GM12891 (cell line): ENCODE data around the gene FAM174B.

Source experiments
- DNase-seq: peaks from one replicate; pipeline ENCODE4 v3.0.0; 2011; ENCODE audit warnings: low spot score; ENCODE audit not compliant: insufficient read length
- FAIRE-seq: peaks from 2 replicates; lab custom pipeline; 2011; peaks lifted over from hg19 to GRCh38; lab: Jason Lieb, UNC
- PAX5 ChIP-seq: IDR thresholded peaks from 2 replicates; pipeline ENCODE4 v1.6.1; 2011; ENCODE audit warnings: low read length, moderate library complexity, mild to moderate bottlenecking; ENCODE audit not compliant: insufficient read depth, severe bottlenecking
- POLR2A ChIP-seq: IDR thresholded peaks from 2 replicates; pipeline ENCODE4 v1.6.1; 2011; ENCODE audit warnings: low read depth, low read length, control low read depth
- POLR2AphosphoS5 ChIP-seq: IDR thresholded peaks from 2 replicates; pipeline ENCODE4 v1.6.1; 2011; ENCODE audit warnings: low read depth, low read length, control low read depth
- POU2F2 ChIP-seq: IDR thresholded peaks from 2 replicates; pipeline ENCODE4 v1.6.1; 2011; ENCODE audit warnings: low read depth, mild to moderate bottlenecking, control low read depth, low read length, moderate library complexity
- SPI1 ChIP-seq: IDR thresholded peaks from 2 replicates; pipeline ENCODE4 v1.6.1; 2011; ENCODE audit warnings: low read depth, low read length, control low read depth
- TAF1 ChIP-seq: IDR thresholded peaks from 2 replicates; pipeline ENCODE4 v1.6.1; 2011; ENCODE audit warnings: low read depth, low read length, control low read depth

The FAM174B gene

DNA sequence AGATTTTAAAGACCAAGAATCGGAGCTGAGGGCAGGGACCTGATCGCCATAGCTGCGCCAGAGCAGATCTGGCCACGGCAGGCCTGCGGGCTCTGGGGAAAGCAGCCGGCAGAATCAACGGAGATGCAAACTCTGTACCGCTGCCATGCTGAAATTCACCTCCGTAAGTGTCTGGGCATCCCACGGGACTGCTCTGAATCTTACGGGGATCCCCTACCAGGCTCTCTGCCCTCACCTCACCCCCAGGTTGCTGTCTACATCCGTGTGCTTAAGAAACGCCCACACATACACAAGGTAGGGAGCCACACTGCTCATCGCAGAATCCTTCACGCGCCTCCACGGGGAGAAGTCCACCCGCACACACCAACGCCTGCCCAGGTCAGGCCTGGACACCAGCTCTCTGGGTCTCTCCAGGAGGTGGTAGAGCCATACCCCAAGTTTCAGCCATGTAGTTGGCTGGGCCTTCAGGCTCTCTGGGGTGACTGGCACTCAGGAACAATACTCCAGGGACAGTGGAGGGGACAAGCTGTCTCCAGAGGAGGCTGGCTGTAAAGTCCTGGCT lies 33.5 kb downstream of the FAM174B start:
- FAIRE-seq (no peak), DNase-seq (no peak)
- no peak for TF ChIP-seq POLR2AphosphoS5
- TF ChIP-seq PAX5, result no peak
- TF ChIP-seq TAF1, result no peak
- TF ChIP-seq SPI1, result no peak
- no peak for TF ChIP-seq POLR2A
- TF ChIP-seq POU2F2, result no peak

GRCh38 chr15:92620991-92621390 lies 34.6 kb downstream of the FAM174B start:
- DNase-seq (no peak), FAIRE-seq (no peak)
- TF ChIP-seq POLR2AphosphoS5 (no peak), PAX5 (no peak), TAF1 (no peak), POLR2A (no peak), SPI1 (no peak), POU2F2 (no peak)

GRCh38 chr15:92619145-92620101 lies 36.2 kb downstream of the FAM174B start:
- FAIRE-seq, result no peak
- no peak for DNase-seq
- TF ChIP-seq POU2F2 (no peak), POLR2A (no peak), PAX5 (no peak), POLR2AphosphoS5 (no peak), SPI1 (no peak), TAF1 (no peak)

DNA sequence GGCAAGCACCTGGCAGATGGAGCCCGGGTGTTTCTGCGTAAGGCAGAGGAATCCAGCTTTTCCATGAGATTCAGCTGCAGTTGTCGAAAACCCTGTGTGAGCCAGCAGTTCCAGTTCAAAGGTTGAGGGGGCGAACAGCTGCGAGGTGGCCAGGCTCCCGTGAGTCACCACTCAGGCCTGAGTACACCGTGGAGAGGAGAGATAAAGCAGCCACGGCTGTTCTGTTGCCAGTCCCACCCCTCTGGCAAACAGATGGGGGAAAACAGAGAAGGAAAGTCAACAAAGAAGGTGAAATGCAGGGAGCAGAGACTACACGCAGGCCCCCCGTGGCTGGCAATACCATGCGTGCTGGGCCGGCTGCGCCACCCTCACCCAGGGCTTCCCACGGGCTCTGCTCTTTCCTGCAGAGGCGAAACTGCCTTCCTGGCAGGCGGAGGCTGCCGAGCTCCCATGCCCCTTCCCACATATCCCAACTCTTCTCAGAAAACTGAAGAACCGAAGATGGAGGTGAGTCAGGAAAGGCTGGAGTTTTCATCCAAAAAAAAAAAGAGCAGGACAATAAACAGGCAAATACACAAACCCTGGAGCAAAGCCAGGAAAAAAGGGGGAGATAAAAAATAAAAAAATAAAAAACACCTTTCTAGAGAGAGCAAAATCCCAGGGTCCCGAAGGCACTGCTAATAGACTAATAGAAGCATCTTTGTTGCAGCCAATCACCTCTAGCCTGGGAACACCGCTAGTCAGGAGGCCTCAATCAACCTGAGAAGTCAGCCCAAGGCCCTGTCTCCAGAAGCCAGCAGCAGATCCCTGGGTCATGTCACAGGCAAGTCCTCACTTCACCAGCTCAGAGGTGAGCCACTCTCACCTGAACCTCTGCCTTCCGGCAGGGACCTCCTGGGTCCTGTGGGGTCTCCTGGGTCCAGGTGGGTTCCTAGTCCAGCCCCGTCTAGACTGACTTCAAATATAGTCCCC lies 37.7 kb downstream of the FAM174B start:
- TF ChIP-seq TAF1 (no peak), POLR2AphosphoS5 (no peak), PAX5 (no peak), SPI1 (no peak), POU2F2 (no peak), POLR2A (no peak)
- no peak for DNase-seq
- no peak for FAIRE-seq

DNA sequence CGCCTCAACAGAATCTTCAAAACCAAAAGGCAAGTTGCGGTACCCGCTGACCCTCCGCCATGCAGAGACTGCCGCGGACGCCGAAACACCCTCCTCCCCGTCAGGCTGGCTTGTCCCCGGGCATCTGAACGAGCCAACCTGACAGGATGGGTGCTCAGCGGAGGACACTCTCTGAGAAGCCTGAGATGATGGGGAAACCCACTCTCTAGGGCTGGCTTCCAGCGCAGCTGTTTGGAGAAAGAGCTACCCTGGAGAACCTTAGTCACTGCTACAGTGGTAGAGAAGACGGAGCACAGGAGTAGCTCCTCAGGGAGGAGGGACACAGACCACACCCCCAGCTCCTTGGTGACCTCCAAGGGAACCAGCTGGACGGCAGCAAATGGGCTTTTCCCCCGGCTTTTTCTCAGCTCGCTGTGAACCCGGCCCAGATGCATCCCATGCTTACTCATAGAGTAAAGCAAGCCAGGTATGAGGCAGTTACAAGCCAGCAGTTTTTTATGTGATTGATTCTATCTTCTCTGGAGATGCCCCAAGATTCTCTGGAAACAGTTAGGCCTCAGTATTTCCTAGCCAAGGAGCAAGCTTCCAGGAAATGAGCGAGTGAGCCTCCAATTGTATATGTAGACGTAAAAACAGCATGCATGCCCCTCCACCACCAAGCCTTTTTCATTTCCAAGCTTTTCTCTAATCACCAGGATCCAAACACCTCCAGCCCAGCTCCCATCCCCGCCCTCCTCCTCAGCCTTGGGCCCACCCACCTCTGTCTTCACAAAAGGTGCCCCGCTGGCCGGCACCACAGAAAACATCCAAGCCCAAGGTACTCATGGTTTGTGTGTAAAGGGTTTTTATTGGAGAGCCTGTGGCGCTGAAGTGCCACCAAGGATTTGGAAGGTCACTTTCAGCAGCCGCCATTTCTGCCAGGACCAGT lies 38.7 kb downstream of the FAM174B start:
- TF ChIP-seq PAX5 (no peak), POLR2AphosphoS5 (no peak), POU2F2 (no peak), TAF1 (no peak), SPI1 (no peak), POLR2A (no peak)
- FAIRE-seq, result no peak
- no peak for DNase-seq

DNA sequence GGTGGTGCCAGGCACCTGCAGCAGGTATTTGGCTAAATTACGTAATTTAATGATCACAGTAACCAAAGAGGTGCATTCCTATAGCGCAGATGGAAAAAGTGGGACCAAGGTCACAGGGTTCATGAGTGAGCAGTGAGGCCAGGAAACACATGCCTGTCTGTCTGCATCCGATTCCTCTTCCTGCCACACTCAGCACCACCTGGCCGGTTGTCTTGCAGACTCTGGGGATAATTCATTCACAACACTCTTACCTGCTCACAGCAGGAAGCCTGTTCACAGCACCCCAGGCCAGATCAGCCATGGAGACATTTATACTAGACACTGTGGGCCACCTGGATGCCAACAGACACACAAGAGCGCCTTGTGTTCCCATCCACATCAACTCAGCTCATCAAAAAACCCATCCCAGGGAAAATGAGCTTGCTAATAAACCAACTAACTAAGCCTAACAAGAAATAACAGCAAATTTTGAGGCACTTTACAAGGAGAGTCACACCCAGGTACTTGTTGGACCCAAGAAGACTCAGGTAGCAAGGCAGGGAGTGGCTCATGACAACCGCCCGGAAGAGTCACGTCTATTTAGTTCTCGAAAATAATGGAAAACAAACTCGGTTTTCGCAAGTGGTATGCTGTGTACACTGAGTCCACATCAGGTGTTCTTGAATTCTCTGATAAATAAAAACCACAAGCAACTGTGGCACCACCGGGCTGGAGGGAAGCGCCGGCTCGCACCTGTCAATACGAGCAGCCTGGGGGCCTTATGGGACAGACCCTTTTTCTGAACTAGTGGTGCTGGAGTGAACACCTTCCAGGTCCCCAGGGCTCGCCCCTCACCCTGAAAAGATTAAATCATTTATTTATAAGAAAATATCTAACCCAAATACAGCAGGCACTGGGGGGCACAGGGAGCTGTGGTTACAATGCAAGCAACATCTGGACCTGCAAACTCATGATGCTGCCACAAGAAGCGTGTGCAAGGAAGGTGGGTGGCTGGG lies 40.5 kb downstream of the FAM174B start:
- TF ChIP-seq TAF1 (no peak), PAX5 (no peak), SPI1 (no peak), POLR2A (no peak), POLR2AphosphoS5 (no peak), POU2F2 (no peak)
- no peak for DNase-seq
- no peak for FAIRE-seq

- TF ChIP-seq POLR2AphosphoS5 (no peak), POU2F2 (no peak), POLR2A (no peak)
- DNase-seq, result no peak
- FAIRE-seq, result no peak
Observed at GRCh38 chr15:92614301-92614700, 41.3 kb downstream of the FAM174B start.

- TF ChIP-seq SPI1 (no peak), PAX5 (no peak), POLR2AphosphoS5 (no peak), POLR2A (no peak), POU2F2 (no peak), TAF1 (no peak)
- DNase-seq (no peak), FAIRE-seq (no peak)
Observed at GRCh38 chr15:92613841-92614240, 41.7 kb downstream of the FAM174B start.
